Stimulated activated memory B cell treated with anti-CD40 and anti-IgM and Interleukin-4, amounts not matched to agents 10 μg/mL and 1 μg/mL and 100 μg/mL, for 72 hours (primary cell): ENCODE data around the gene ZNF808.
"Not testable (repeated sequence)": the region's sequence is repeated elsewhere in the genome, so short reads cannot be mapped to it uniquely, and the experiment has no call there.

Experiments used
- ATAC-seq: fragments of 150-1000 bp; cut with Tn5 transposase; 2 replicates; pipeline ENCODE4 v1.10.0; 2021
- H3K27ac Mint-ChIP-seq: one replicate; pipeline ENCODE4 v1.8.0; 2022; ENCODE audit warnings: mild to moderate bottlenecking, mixed read lengths
- H3K27me3 Mint-ChIP-seq: one replicate; pipeline ENCODE4 v1.8.0; 2022; ENCODE audit warnings: mixed read lengths
- H3K36me3 Mint-ChIP-seq: one replicate; pipeline ENCODE4 v1.8.0; 2022; ENCODE audit warnings: mixed read lengths
- H3K4me1 Mint-ChIP-seq: one replicate; pipeline ENCODE4 v1.8.0; 2022; ENCODE audit warnings: mixed read lengths
- H3K4me3 Mint-ChIP-seq: one replicate; pipeline ENCODE4 v1.8.0; 2022; ENCODE audit warnings: mild to moderate bottlenecking, moderate library complexity, mixed read lengths
- H3K9me3 Mint-ChIP-seq: one replicate; pipeline ENCODE4 v1.8.0; 2022; ENCODE audit warnings: mixed read lengths

Gene ZNF808

DNA sequence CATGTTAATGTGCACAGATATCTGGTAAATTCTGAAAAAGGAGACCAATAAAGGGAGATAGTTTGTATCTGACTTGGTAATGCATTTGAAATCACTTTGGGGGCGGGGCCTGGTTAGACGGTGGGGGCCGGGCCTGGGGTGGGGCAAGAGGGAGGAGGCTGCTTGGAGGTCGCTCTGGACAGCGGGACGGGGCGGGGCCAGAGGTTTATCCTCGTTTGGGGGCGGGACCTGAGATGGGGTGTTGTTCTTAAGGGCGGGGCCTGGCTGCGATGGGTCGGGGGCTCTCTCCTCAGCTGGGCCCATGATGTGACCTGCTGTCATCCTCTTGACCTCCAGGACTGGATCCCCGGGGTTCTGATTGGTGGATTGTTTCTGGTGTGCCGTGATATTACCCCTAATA, 4.9 kb upstream of the ZNF808 start:
- no peak for ATAC-seq
- peaks cover 6% of the 10 kb centered on the region for H3K4me1 Mint-ChIP-seq
- H3K4me3 Mint-ChIP-seq: no peak overlapping the region
- peaks cover 14% of the 10 kb centered on the region for H3K9me3 Mint-ChIP-seq
- peaks cover 26% of the 10 kb centered on the region for H3K27me3 Mint-ChIP-seq
- no peaks in the 10 kb centered on the region for H3K36me3 Mint-ChIP-seq
- H3K27ac Mint-ChIP-seq: no peak overlapping the region

DNA sequence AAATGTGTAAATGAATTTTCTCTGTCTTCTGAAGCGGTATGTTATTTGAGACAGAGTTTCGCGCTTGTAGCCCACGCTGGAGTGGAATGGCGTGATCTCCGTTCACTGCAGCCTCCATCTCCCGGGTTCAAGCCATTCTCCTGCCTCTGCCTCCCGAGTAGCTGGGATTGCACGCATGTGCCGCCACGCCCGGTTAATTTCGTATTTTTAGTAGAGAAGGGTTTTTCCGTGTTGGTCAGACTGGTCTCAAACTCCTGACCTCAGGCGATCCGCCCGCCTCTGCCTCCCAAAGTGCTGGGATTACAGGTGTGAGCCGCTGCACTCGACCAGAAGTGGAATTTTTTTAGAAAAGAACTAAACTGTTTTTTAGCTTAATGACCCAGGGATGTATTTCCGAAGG, 3.4 kb upstream of the ZNF808 start:
- H3K36me3 Mint-ChIP-seq: peaks cover 11% of the 10 kb centered on the region
- H3K27me3 Mint-ChIP-seq: peaks cover 25% of the 10 kb centered on the region
- no peak for ATAC-seq
- no peak overlapping the region for H3K27ac Mint-ChIP-seq
- no peak overlapping the region for H3K4me3 Mint-ChIP-seq
- H3K4me1 Mint-ChIP-seq: peaks cover 18% of the 10 kb centered on the region
- H3K9me3 Mint-ChIP-seq: peaks cover 16% of the 10 kb centered on the region

DNA sequence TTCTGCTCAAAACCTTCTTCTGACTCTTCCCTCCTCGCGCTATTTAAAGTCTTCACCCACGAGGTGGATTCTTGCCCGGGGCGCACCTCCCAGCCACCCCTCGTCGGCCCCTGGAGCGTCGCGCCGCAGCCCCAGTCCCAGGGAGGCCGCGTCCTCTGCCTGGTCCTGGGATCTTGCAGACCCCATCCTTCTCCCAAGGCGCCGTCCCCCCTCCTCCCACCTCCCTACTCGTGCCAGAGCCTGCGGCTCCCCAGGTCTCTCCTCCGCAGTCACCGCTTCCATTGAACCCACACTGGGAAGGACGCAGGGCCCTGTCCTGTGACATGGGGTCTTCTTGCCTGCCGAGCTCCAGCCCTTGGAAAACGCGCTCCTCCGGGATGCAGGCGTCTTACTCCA, 486 bp downstream of the ZNF808 start:
- ATAC-seq: peak; percentile 3

DNA sequence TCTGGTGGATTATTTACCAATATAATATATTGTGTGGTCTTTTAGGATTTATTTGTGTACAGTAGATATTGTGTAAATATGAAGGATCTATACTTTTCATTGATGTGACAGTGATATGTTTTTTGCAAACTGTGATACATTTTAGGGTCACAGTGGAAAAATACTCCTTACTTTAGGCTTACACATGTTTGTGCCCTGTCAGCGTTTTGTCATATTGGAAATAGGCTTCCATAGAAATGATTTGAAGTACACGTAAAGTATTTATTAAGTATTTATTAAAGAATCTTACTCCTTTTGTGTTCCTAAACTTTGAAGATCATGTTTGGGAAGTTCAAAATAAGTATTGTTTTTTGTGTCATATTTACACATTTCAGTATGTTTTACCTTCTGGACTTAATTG, 5.0 kb downstream of the ZNF808 start:
- H3K9me3 Mint-ChIP-seq: peaks cover 9% of the 10 kb centered on the region
- no peaks in the 10 kb centered on the region for H3K27me3 Mint-ChIP-seq
- no peak for ATAC-seq
- no peak overlapping the region for H3K27ac Mint-ChIP-seq
- H3K36me3 Mint-ChIP-seq: peaks cover 46% of the 10 kb centered on the region
- peaks cover 51% of the 10 kb centered on the region for H3K4me1 Mint-ChIP-seq
- no peak overlapping the region for H3K4me3 Mint-ChIP-seq

More for the DNA sequence above, 486 bp downstream of the ZNF808 start:
- Mint-ChIP-seq H3K27me3 (no peaks in the 10 kb centered on the region), H3K4me3 (peak overlapping the region; percentile 97), H3K4me1 (peaks cover 25% of the 10 kb centered on the region), H3K36me3 (peaks cover 23% of the 10 kb centered on the region), H3K9me3 (peaks cover 7% of the 10 kb centered on the region), H3K27ac (peak overlapping the region; percentile 92)

DNA sequence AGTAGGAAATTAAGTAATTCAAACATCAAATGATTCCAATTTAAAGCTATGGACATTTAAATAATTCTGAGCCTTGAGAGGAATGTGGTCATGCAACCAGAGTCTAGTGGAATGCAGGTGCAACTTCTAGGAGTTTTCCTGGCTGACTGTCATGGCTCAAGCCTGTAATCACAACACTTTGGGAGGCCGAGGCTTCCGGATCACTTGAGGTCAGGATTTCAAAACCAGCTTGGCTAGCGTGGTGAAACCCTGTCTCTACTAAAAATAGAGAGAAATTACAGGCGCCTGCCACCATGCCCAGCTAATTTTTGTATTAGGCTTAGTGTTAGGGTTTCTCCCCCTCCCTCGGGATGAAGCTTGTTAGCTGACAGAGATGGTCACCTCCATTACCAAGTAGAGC, 6.4 kb downstream of the ZNF808 start:
- no peak for ATAC-seq
- Mint-ChIP-seq H3K27ac (no peak overlapping the region), H3K4me3 (no peak overlapping the region), H3K4me1 (peaks cover 48% of the 10 kb centered on the region), H3K36me3 (peaks cover 44% of the 10 kb centered on the region), H3K27me3 (no peaks in the 10 kb centered on the region), H3K9me3 (peaks cover 4% of the 10 kb centered on the region)

DNA sequence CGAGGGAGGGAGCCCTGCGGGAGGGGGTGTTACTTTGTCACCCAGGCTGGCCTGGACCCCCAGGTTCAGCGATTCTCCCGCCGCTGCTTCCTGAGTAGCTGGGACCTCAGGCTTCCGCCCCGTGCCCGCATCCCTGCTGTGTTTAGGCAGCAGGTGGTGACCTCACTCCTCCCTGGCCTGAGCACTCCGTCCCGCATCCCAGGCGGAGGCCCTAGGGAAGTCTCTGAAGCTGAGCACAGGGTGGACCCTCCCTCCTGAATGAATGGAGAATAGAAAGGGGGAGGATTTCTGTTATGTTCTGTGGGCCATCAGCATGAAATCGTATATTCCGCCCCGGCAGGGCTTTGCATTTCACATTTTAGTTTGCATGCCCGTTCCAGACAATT, 7.9 kb downstream of the ZNF808 start:
- H3K27ac Mint-ChIP-seq: peak overlapping the region; percentile 81

DNA sequence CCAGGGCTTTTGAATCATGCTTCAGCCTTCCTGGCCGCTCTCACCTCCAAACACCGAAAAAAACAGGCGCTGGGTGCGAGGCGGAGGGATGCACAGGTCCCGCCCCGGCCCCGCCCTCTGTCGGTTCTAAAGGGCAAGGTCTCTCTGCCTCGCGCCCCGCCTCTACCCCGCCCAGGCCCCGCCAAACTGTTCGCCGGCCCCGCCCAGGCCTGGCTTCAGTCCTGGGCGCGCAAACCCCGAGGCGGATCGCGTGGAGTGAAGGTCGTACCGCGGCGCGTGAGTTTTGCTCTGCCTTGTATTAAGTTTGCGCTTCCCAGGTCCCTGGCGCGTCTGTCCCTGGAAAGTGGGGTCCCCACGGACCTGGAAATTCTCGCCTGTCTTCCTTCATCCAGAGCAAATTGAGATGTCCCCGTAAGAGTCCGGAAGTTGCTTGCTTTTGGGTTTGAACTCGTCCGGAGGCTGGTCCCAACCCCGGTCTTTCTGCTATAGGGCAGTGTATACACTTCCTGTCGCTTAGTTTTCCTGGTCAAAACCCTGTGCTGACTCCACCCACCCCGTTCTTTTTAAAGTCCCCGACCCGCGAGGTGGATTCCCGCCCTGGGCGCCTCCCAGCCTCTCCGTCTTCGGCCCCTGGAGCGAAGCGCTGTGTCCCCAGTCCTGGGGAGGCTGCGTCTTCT, 8.4 kb downstream of the ZNF808 start:
- peak; percentile 99 for ATAC-seq
- H3K4me3 Mint-ChIP-seq: peak overlapping the region; percentile 85
- peak overlapping the region; percentile 81 for H3K27ac Mint-ChIP-seq
- H3K27me3 Mint-ChIP-seq: no peaks in the 10 kb centered on the region
- peaks cover 53% of the 10 kb centered on the region for H3K36me3 Mint-ChIP-seq
- peaks cover 45% of the 10 kb centered on the region for H3K4me1 Mint-ChIP-seq
- H3K9me3 Mint-ChIP-seq: peaks cover 4% of the 10 kb centered on the region

More for the DNA sequence above, 7.9 kb downstream of the ZNF808 start:
- not testable (repeated sequence) for H3K9me3 Mint-ChIP-seq, H3K27me3 Mint-ChIP-seq
- peak; percentile 20 for ATAC-seq
- Mint-ChIP-seq H3K4me1 (peaks cover 45% of the 10 kb centered on the region), H3K4me3 (peak overlapping the region; percentile 85), H3K36me3 (peaks cover 48% of the 10 kb centered on the region)

DNA sequence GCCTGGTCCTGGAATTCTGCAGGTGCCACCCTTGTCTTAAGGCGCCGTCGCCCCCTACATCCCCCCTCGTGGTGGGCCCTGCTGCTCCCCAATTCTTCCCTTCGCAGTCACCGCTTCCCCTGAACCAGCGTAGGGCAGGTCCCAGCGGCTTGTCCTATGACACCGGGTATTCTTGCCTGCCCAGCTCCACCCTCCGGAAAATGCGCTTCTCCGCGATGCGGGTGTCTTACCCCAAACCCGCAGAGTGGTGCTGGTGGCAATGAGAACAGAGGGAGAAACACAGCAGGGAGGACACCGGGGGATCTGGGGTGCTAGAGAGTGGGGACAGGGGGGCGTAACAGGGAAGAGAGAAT, 9.0 kb downstream of the ZNF808 start:
- peak; percentile 51 for ATAC-seq
- Mint-ChIP-seq H3K4me3 (peak overlapping the region; percentile 85), H3K4me1 (peaks cover 45% of the 10 kb centered on the region), H3K27ac (peak overlapping the region; percentile 81), H3K27me3 (no peaks in the 10 kb centered on the region), H3K9me3 (peaks cover 4% of the 10 kb centered on the region), H3K36me3 (peaks cover 58% of the 10 kb centered on the region)

DNA sequence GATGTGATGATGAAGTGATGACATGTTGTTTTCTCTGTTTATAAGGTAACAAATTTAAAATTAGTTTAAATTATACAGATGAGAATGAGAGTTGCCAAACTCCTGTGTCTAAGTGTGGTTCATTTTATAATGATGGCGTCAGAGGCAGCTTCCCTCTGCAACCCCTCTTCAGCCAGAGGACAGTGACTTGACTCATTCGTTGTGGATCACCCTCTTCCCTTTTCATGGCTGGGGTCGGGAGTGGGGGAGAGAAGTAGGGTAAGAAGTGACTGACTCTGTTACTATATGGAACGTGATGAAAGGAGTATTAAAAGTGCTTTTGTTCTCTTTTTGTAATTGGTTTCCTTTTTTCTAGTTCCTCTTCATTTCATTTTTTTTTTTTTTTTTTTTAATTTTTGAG, 11.3 kb downstream of the ZNF808 start:
- peaks cover 66% of the 10 kb centered on the region for H3K36me3 Mint-ChIP-seq
- H3K4me3 Mint-ChIP-seq, H3K27me3 Mint-ChIP-seq, H3K27ac Mint-ChIP-seq, ATAC-seq, H3K9me3 Mint-ChIP-seq: not testable (repeated sequence)
- peaks cover 54% of the 10 kb centered on the region for H3K4me1 Mint-ChIP-seq

DNA sequence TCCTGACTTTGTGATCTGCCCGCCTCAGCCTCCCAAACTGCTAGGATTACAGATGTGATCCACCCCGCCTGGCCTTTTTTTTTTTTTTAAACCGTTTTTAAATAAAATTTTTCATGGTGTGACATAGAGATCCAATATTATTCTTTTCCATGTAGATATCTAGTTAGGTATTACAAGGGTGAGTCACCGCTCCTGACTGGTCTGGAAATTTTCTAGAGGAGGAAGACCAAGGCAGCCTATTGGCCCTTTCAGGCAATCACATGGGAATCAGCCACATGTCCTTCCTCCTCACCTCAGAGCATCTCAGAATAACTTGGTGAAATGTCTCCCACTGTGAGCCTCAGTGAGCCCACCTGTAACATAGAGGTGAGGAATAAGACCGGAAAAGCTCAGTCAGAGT, 13.7 kb downstream of the ZNF808 start:
- peaks cover 35% of the 10 kb centered on the region for H3K4me1 Mint-ChIP-seq
- not testable (repeated sequence) for H3K27me3 Mint-ChIP-seq, H3K4me3 Mint-ChIP-seq, H3K27ac Mint-ChIP-seq, ATAC-seq, H3K9me3 Mint-ChIP-seq
- H3K36me3 Mint-ChIP-seq: peaks cover 77% of the 10 kb centered on the region

DNA sequence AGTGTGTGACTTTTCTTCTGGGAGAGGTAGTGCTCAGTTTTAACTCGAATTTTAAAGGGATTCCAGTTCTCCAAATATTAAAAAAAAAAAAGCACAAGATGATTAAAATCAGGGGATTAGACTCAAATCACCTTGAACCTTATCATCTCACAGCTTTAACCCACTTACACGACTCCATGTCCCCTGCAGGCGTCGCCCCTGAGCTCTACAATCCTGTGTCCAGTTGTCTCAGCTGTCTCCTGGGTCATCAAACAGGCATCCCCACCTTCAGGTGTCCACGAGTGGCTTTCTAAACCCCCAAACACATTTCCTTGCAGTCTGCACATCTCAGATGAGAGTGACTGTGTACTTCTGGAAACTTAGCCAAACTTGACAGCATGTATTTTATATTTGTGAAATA, 14.1 kb downstream of the ZNF808 start:
- Mint-ChIP-seq H3K27ac (no peak overlapping the region), H3K9me3 (peaks cover 7% of the 10 kb centered on the region), H3K4me1 (peaks cover 31% of the 10 kb centered on the region), H3K36me3 (peaks cover 79% of the 10 kb centered on the region), H3K27me3 (no peaks in the 10 kb centered on the region), H3K4me3 (no peak overlapping the region)
- no peak for ATAC-seq

DNA sequence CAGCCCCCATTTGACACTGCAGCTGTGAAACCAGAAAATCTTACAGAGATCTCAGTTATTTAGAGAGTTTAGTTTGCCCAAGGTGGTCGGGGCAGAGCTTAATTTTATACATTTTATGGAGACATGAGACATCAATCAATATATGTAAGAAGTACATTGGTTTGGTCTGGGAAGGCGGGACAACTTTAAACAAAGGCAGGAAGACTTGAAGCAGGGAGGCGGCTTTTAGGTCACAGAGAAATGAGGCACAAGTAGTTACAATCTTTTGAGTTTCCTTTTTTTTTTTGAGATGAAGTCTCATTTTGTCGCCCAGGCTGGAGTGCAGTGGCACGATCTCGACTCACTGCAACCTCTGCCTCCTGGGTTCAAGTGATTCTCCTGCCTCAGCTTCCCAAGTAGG, 15.1 kb downstream of the ZNF808 start:
- peaks cover 23% of the 10 kb centered on the region for H3K4me1 Mint-ChIP-seq
- H3K36me3 Mint-ChIP-seq: peaks cover 79% of the 10 kb centered on the region
- H3K27ac Mint-ChIP-seq: peak overlapping the region; percentile 65
- ATAC-seq, H3K4me3 Mint-ChIP-seq, H3K9me3 Mint-ChIP-seq, H3K27me3 Mint-ChIP-seq: not testable (repeated sequence)

DNA sequence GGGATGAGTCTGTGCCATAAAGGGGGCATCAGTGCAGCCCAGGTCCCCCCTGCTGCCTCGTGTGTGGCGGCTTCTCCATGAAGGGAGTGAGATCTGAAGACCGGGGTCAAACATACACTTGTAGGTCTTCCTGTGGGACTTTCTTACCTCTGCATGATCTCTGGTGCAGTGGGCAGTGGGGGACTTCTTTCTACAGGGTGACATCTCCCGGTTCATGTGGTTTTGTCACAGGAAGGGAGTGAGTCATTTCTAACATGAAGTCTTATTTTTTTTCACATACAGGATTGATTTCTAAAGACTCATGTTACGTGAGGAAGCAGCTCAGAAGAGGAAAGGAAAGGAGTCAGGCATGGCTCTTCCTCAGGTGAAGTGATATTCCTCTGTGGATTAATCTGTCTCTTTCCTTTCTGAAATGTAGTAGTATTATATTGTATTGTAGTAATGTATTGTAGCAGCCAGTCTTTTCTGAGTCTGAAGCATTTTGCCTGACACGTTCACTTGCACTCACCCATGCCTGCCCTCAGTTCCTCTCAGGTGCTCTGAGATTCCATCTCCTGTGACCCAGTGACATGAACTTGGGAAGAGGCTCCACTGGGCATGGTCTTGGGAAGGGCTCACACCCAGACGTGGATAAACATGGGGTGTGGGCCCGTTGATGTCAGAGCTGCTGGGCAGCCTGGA, 15.7 kb downstream of the ZNF808 start:
- peaks cover 85% of the 10 kb centered on the region for H3K36me3 Mint-ChIP-seq
- no peaks in the 10 kb centered on the region for H3K27me3 Mint-ChIP-seq
- peaks cover 4% of the 10 kb centered on the region for H3K9me3 Mint-ChIP-seq

DNA sequence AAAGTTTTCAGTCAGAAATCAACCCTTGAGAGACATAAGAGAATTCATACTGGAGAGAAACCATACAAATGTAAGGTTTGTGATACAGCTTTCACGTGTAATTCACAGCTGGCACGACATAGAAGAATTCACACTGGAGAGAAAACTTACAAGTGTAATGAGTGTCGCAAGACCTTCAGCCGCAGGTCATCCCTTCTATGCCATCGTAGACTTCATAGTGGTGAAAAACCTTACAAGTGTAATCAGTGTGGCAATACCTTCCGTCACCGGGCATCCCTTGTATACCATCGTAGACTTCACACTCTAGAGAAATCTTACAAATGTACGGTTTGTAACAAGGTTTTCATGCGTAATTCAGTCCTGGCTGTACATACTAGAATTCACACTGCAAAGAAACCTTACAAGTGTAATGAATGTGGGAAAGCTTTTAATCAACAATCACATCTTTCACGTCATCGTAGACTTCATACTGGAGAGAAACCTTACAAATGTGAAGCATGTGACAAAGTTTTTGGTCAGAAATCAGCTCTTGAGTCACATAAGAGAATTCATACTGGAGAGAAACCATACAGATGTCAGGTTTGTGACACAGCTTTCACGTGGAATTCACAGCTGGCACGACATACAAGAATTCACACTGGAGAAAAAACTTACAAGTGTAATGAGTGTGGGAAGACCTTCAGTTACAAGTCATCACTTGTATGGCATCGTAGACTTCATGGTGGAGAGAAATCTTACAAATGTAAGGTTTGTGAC, 26.9 kb downstream of the ZNF808 start:
- Mint-ChIP-seq H3K9me3 (peaks cover 35% of the 10 kb centered on the region), H3K27me3 (no peaks in the 10 kb centered on the region), H3K4me3 (no peak overlapping the region), H3K27ac (no peak overlapping the region), H3K36me3 (peaks cover 89% of the 10 kb centered on the region), H3K4me1 (no peaks in the 10 kb centered on the region)
- ATAC-seq: no peak

More for the DNA sequence above, 15.7 kb downstream of the ZNF808 start:
- peak; percentile 71 for ATAC-seq
- peak overlapping the region; percentile 65 for H3K27ac Mint-ChIP-seq
- H3K4me1 Mint-ChIP-seq: peaks cover 23% of the 10 kb centered on the region
- no peak overlapping the region for H3K4me3 Mint-ChIP-seq

DNA sequence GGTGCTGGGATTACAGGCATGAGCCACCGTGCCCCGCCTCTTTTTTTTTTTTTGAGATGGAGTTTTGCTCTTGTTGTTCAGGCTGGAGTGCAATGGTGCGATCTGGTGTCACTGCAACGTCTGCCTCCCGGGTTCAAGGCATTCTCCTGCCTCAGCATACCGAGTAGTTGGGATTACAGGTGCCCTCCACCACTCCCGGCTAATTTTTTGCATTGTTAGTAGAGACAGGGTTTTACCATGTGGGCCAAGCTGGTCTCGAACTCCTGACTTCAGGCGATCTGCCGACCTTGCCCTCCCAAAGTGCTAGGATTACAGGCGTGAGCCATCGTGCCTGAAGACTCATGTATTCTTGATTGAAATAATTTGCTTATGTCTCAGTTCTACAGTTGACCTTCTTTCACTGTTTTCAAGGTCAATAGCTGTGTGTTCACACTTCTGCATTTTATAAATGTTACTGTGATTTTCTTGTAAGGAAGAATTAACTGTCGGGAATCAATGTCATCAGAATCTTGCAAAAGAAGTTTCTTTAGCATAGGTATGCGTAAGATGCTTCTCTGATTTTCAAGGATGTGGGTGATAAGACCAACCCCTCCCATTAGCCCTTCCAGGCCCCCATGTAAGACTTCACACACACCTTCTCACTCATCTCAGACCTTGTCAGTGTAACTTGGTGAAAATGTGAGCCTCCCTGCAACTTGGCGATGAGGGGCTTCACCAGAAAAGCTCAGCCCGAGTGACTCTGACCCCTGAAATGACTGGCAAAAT, 29.9 kb downstream of the ZNF808 start:
- peaks cover 90% of the 10 kb centered on the region for H3K36me3 Mint-ChIP-seq
- peaks cover 42% of the 10 kb centered on the region for H3K9me3 Mint-ChIP-seq
- ATAC-seq: no peak

More for the DNA sequence above, 29.9 kb downstream of the ZNF808 start:
- no peak overlapping the region for H3K27ac Mint-ChIP-seq
- H3K4me1 Mint-ChIP-seq: no peaks in the 10 kb centered on the region
- H3K27me3 Mint-ChIP-seq: no peaks in the 10 kb centered on the region
- H3K4me3 Mint-ChIP-seq: no peak overlapping the region
